Measurements from ENCODE around the gene NPIPB13.
"Not testable (repeated sequence)": the region's sequence is repeated elsewhere in the genome, so short reads cannot be mapped to it uniquely, and the experiment has no call there.

DNA sequence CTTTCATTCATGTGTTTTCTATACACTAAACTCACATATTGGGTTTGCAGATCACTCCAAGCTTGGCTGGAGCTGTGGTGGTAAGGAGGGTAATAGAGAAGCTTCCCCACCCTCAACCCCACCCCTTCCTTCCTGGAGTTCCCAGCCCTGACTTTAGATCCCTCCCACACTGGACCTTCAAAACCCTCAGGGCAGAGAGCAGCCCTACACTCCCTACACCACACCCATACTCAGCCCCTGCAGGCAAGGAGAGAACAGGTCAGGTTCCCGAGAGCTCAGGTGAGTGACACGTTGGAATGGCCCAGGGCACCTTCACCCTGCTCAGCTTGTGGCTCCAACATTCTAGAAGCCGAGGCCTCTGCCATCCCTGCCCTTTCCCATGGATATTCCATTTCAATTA lies 49.2 kb downstream of the NPIPB13 start, which contains the start of gene SULT1A3:
- TF ChIP-seq, protein P1, sequence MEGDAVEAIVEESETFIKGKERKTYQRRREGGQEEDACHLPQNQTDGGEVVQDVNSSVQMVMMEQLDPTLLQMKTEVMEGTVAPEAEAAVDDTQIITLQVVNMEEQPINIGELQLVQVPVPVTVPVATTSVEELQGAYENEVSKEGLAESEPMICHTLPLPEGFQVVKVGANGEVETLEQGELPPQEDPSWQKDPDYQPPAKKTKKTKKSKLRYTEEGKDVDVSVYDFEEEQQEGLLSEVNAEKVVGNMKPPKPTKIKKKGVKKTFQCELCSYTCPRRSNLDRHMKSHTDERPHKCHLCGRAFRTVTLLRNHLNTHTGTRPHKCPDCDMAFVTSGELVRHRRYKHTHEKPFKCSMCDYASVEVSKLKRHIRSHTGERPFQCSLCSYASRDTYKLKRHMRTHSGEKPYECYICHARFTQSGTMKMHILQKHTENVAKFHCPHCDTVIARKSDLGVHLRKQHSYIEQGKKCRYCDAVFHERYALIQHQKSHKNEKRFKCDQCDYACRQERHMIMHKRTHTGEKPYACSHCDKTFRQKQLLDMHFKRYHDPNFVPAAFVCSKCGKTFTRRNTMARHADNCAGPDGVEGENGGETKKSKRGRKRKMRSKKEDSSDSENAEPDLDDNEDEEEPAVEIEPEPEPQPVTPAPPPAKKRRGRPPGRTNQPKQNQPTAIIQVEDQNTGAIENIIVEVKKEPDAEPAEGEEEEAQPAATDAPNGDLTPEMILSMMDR (IDR thresholded peaks at IDR 0.05) = not testable (repeated sequence)
- TF ChIP-seq POLR2A (IDR thresholded peaks at IDR 0.05) = not testable (repeated sequence)

Measured in thyroid gland (tissue), 4 donors.